ENCODE data around the gene BANP. TPM values are rescaled to one million over a fixed set of nuclear protein-coding genes. Genes with fewer than 3 reads are reported as not detected.
"Not testable (repeated sequence)": the region's sequence is repeated elsewhere in the genome, so short reads cannot be mapped to it uniquely, and the experiment has no call there.

Gene BANP
- total RNA-seq, 1 donor from 2014 or later = 23.3 TPM

DNA sequence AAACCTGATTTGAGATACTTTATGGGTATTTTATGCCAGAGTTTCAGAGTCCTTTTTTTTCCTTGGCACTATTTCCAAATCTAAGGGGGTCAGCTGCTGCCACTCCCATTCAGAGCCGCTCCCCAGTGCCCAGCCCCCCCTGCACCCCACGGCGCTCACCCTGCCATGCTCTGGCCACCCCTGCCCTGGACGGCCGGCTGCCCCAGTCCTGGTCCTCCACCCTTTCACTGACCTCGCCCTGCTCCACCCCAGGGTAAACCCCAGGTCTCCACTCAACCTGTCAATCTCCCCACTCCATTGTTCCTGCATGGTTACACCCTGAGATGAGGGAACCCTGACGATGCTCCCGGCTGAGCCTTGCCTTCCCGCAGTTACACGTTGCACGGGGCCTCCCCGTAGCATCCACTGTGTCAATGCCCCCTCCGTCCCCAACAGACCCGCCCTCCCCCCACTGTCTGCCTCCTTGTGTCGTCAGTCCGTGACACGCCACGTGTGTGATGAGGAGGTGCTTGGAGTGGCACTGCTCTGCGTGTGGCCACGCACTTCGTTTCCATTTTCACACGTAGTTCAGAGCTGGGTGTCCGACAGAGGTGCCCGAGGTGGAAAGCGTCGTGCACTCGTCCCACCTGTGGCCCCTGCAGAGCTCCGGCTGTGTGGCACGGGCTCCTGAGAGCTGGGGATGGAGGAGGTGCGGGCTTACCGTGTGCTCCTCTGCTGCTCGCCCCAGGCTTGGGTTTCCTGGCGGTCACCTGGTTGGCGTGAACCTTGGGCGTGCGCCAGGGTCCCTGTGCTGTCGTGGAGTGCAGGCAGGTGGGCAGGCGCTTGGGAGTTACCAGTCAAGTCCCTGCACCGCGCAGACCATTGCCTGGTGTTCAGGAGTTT is 116.5 kb downstream of the BANP start:
- DNase-seq = no peak

DNA sequence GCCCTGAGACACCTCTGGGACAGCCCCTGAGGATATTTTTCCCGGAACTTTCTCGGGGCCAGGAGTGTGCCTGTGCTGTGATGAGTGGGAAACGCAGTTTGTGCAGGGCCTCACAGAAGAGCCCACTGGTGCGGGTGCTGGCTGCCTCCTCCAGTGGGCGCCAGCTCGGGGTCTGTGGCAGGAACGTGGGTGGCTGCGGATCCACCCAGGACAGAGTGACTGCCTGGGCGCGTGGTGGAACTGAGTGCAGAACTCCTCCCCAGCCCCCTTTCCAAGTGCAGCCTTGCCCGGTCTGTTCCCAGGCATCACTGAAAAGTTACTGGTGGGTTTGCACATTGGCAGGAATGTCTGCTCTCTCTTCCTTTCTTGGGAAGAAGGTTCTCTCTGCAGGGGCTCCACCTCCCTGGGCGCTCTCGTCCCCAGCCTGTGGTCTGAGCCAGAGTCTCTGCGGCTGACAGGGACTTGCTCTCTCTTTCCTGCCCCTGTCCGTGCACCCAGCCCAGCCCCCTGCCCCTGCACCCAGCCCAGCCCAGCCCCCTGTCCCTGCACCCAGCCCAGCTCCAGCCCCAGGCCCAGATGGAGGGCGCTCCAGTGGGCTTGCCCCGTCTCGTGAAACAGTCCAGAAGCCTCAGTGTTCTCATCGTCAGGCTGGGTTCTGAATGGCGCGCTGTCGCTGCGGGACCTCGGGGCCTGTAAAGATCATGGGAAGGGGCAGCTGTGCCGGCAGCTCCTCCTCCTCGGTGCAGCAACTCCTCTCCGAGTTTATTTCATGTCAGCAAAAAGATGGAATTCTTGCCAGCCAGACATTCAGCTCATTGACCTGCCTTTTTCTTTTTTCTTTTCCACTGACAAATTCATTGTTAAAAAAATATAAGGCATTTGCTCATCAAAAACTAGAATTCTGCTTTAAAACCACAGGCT is 117.5 kb downstream of the BANP start:
- no peak for DNase-seq

- no peak for DNase-seq
Observed at GRCh38 chr16:88069397-88070168, 118.3 kb downstream of the BANP start.

DNA sequence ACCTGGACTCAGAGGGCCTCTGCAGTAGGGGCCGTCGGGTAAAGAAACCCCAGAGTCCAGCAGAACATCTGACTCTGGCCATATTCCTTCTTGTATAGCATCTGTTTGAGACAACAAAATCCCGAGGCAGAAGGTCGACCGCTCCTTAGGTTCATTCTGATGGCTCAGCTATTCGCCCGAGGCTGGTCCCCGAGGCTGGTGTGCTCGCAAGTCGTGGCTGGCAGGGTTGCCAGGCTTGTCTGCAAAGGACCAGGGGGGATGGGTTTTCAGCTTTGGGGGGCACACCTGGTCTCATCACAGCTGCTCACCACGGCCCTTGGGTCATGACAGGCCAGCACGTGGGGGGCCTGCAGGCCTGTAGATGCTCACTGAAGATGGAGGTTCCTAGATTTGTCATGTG is 119.1 kb downstream of the BANP start:
- DNase-seq = no peak

DNA sequence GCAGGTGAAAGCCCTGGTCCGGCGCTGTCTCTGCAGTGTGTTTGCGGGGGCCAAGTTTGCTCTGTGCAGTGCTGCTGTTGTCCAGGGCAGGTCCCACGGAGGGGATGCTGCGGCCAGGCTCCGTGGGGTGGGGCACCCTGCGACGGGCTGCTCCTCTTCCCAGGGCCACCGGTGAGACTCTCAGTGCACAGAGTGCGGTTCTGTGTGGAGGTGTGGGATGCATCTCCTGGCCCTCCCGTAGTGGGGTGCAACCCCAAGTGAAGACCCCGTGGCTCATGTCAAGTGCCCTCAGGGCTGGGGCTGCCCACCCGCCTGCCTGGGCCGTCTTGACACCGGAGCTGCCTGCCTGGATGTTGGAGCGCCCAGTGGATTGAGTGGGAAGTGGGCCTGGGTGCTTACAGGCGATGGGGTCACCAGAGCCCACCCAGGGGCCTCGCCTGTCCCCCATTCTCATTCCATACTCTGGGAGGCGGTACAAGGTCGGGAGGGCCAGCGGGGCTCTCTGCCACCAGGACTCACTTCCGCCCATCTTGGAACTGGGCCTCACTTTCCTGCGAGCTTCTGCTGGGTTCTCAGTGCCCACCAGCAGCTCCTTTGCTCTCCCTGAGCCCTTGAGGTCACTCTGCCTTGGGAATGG is 119.9 kb downstream of the BANP start:
- DNase-seq = no peak

- no peak for DNase-seq
Observed at GRCh38 chr16:88071908-88072307, 120.7 kb downstream of the BANP start.

DNA sequence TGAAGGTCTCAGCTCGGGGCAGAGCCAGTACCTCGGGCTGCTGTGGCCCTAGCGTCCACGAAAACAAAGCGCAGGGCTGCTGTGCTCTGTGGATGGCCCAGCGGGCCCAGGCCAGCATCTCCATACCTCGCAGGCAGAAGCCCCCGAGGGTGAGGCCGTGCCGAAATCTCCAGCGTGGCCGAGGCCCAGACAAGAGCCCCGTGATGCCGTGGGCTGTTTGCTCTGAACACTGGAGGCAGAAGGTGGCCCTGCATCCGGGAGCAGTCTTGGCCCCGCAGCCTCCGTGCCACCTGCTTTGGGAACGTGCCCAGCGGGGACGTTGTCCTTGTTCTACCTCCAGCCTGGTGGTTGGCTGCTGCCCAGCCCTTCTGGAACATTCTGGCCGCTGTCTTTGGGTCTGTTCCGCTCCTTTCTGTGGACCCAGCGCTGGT is 121.4 kb downstream of the BANP start:
- no peak for DNase-seq

DNA sequence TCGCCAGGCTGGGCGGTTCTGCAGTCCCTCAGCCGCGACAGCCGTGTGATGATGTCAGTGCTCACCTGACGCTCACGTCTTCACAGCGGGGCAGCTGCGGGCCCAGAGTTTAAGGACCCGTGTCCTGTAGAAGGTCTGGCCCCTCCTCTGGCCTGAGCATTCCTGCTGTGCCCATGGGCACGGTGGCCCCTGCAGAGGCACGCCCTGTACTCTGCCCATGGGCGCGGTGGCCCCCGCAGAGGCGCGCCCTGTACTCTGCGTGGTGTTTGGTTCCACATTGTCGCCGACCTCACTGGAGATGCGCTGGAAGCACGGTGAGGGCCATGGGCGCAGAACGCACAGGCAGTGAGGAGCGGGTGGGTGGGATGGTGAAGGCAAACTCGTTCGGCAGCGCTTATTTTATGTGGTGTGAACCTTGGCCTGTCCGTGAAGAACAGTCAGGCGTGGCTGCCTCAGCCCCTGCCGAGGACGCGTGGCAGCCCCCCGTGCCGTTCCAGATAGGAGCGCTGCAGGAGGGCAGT is 122.0 kb downstream of the BANP start:
- no peak for DNase-seq

DNA sequence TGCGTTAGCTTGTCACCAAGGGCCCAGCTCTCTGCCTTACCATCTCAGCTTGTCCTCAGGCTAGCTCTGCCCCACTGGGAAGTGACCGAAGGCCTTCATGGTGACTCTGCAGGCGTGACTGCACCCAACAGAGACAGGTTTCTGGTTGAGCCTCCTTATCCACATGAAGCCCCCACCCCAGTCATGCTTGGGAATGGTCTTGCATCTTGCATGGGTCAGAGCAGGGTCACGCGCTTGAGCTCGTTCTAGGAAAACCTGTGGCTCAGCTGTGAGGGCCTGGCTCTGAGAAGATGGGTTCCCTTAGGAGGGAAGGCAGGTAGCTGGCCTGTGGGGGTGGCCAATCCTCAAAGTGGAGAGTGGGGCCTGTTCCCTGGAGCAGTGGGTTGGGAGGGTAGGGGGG is 122.8 kb downstream of the BANP start:
- no peak for DNase-seq

DNA sequence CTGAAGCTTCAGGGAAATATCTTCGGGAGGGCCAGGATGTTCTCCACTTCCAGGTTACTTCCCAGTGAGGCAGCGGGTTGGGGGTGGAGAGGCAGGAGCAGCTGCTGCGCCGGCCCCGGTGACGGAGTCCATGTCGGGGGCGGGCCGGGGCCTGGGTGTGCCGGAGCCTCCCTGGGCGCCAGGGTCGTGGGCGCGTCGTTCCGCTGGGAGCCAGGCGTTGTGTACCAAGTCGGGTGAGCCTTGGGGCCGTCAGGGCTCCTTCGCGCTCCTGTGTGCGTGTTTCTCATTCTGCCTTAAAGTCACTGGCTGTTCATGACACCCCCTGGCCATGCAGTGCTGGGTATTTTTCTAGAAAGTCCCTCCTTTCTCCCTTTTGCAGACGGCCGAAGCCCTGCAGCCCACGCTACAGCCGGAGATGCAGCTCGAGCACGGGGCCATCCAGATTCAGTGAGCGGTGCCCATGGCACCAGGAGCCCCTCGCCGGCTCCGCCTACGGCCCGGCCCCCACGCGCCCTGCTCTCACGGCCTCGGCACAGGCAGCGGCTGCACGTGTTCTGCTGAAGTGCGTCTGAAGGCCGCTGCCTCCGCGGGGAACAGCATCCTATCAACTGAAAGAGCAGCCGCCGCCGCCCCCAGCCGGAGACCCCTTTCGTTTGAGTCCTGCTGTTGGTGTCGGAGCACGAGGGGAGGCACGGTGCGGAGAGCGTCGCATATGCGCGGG is 125.1 kb downstream of the BANP start:
- DNase-seq = no peak

DNA sequence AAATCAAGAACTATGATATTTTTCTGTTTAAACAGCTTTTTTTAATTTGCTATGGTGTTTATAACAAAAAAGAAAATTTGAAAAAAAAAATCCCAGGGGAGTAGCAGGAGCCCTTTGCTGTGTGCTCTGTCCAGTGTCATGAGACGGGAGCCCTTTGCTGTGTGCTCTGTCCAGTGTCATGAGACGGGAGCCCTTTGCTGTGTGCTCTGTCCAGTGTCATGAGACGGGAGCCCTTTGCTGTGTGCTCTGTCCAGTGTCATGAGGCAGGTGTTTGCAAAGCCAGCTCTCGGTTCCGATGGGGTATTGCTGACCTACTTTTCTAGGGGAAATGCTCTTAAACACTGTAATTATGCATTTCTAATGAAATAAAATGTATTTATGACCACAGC is 125.7 kb downstream of the BANP start:
- DNase-seq = not testable (repeated sequence)

DNA sequence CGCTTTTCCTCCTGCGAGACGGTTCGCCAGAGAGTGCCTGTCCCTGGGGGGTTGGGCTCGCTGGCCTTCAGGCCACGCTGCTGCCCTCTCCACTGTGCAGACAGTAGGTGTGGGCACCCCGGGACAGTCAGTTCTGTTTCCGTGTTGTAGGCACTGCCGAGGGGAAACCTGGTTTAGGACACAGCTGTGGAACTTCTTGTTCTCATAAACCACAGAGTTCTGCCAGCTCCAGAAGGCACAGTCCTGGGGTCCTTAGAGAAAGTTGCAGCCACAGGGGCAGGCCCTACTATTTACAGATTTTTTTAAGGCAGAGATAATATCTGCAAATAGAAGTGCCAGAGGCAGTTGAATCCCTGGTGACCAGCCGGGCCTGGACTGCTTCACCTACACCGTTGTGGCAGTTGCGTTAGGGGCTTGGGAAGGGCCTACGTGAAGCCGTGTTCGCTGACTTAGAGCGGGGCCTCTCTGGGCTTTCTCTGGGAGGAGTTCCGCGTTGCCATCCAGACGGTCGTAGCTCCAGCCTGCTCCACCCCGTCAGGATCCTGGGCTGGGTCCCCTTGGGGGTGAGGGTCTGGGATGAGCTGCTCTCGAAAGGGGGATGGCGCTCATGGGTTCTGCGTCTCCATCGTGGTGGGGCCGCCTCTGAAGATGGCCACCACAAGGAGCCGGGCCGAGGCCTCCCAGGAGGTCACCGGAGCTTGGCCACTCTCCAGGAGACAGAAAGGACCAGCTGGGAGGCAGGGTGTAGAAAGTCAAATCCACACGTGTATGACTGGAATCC is 126.3 kb downstream of the BANP start:
- no peak for DNase-seq

- no peak for DNase-seq
Observed at GRCh38 chr16:88078111-88078775, 127.0 kb downstream of the BANP start.

DNA sequence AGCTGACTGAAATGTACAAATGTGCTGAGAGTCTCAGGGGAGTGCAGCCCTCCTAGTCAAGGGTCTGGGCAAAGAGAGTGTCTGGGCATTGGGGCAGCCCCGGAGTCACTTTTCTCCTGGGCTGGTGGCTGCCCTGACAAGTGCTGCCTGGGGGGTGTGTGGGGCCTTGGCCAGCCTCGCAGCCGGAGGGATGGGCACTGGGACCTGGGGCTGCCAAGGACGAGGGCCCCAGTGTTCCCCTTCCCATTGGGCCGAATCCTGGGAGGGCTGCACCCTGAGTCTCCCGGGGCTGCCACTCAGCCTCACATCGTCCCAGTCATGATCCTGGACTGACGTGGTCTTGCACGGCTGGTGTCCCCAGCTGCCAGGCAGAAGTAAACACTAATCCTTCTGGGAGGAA is 132.3 kb downstream of the BANP start:
- no peak for DNase-seq

GRCh38 chr16:88084881-88085280 is 133.6 kb downstream of the BANP start:
- DNase-seq = no peak

- no peak for DNase-seq
Observed at GRCh38 chr16:88086571-88087516, 135.6 kb downstream of the BANP start.

DNA sequence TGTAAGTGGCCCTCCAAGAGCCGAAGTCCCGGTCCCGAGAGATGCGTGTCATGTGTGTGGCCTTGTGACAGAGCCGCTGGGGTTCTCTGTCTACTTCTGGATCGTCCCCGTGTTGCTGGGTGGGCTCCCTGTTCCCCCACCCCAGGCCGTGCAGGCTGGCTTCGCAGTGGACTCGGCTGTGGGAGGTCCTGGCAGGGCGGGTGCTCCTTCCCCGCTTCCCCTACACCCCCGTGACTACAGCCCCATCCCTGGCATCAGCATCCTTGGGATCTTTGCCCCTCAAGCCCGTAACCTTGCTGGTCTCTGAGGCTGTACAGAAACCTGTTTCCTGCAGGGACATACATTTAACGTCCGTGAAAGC is 136.3 kb downstream of the BANP start:
- no peak for DNase-seq

- no peak for DNase-seq
Observed at GRCh38 chr16:88088161-88088581, 136.9 kb downstream of the BANP start.
